Colonic mucosa (tissue), 4 donors: ENCODE results near the gene RING1. TPM values are rescaled to one million over a fixed set of nuclear protein-coding genes. Genes with fewer than 3 reads are reported as not detected.

Source experiments
- DNase-seq: peaks from one replicate; pipeline ENCODE4 v3.0.0-alpha.2; 2020
- H3K27ac ChIP-seq: fragments of 200-600 bp; one replicate; pipeline ENCODE4 v1.8.0; 2021
- H3K27me3 ChIP-seq: fragments of 200-600 bp; one replicate; pipeline ENCODE4 v1.8.0; 2021
- H3K36me3 ChIP-seq: fragments of 200-600 bp; one replicate; pipeline ENCODE4 v1.8.0; 2021
- H3K4me1 ChIP-seq: fragments of 200-600 bp; one replicate; pipeline ENCODE4 v1.8.0; 2021; ENCODE audit warnings: mild to moderate bottlenecking
- H3K4me3 ChIP-seq: fragments of 200-600 bp; one replicate; pipeline ENCODE4 v1.8.0; 2021
- H3K9ac ChIP-seq, 2 donors: one replicate each; pipeline ENCODE4 v1.7.0; 2013; ENCODE audit warnings: control low read depth in 2 of 2, low read depth in 2 of 2, low read length in 2 of 2
- H3K9me3 ChIP-seq: fragments of 200-600 bp; one replicate; pipeline ENCODE4 v1.8.0; 2021
- CTCF ChIP-seq: fragments of 200-600 bp; IDR thresholded peaks from one replicate; pipeline ENCODE4 v1.8.0; 2022; ENCODE audit warnings: antibody characterized with exemption, mild to moderate bottlenecking
- intact Hi-C: fragments of 100-400 bp; cut with DNase I; formaldehyde crosslinking; loops from one replicate; pipeline ENCODE4 v1.14.1; 2022
- microRNA-seq: library from miRNA; unstranded; fragments of <30 nt; microRNA quantifications from one replicate; pipeline ENCODE4, GENCODE V29; 2019
- total RNA-seq, 2 donors: library from RNA; stranded (reverse); fragmentation: NEBNext Ultra II Directional in 1 of 2; extraction: Animal tissue kit (Norgen Biotek cat#: 25700) in 1 of 2; gene quantifications; one replicate each; pipeline ENCODE4 v1.2.1, GENCODE V29; 2021
- donor health status: healthy.
- donor health status: DM: no; HTN: no; CAD: no.
- donor health status: DM: no; HTN: no; CAD: no.

Gene RING1
- total RNA-seq, 2 donors from 2014 or later: 24.8 to 30.9 TPM

- H3K9me3 ChIP-seq: no peaks in the 10 kb centered on the region
- intact Hi-C loops: no loop called here
- no peak overlapping the region for H3K27ac ChIP-seq
- DNase-seq: no peak
- H3K4me1 ChIP-seq: peaks cover 5% of the 10 kb centered on the region
- no peaks in the 10 kb centered on the region for H3K36me3 ChIP-seq
- no peak overlapping the region for H3K4me3 ChIP-seq
- H3K27me3 ChIP-seq: no peaks in the 10 kb centered on the region
- TF ChIP-seq CTCF: no peak
- no peak overlapping the region for H3K9ac ChIP-seq
Measured at GRCh38 chr6:33251395-33252012, 43.2 kb downstream of the RING1 start.

- intact Hi-C loops: no loop called here
- no peak for TF ChIP-seq CTCF
- Histone ChIP-seq H3K4me1 (peaks cover 5% of the 10 kb centered on the region), H3K9me3 (no peaks in the 10 kb centered on the region), H3K27me3 (no peaks in the 10 kb centered on the region), H3K36me3 (no peaks in the 10 kb centered on the region), H3K27ac (no peak overlapping the region), H3K9ac (no peak overlapping the region), H3K4me3 (no peak overlapping the region)
- no peak for DNase-seq
Measured at GRCh38 chr6:33252759-33253158, 44.5 kb downstream of the RING1 start.

- intact Hi-C loops: no loop called here
- Histone ChIP-seq H3K9me3 (no peaks in the 10 kb centered on the region), H3K4me3 (no peak overlapping the region), H3K36me3 (no peaks in the 10 kb centered on the region), H3K9ac (no peak overlapping the region), H3K27ac (no peak overlapping the region), H3K4me1 (peaks cover 5% of the 10 kb centered on the region), H3K27me3 (no peaks in the 10 kb centered on the region)
- DNase-seq: no peak
- TF ChIP-seq CTCF: no peak
Measured at GRCh38 chr6:33254591-33254990, 46.3 kb downstream of the RING1 start.

GRCh38 chr6:33259032-33259431 is 50.7 kb downstream of the RING1 start:
- Histone ChIP-seq H3K4me3 (no peak overlapping the region), H3K27me3 (no peaks in the 10 kb centered on the region), H3K27ac (no peak overlapping the region), H3K4me1 (no peaks in the 10 kb centered on the region), H3K9ac (no peak overlapping the region), H3K9me3 (no peaks in the 10 kb centered on the region), H3K36me3 (peaks cover 8% of the 10 kb centered on the region)
- DNase-seq: no peak
- TF ChIP-seq CTCF: no peak
- intact Hi-C loops: no loop called here

Small RNA genes lying within 50 kb of the gene (microRNA-seq; reads per million reads assigned to microRNA genes)
- gene MIR219A1: 3.3 reads per million

Other genes starting within 250 kb of the RING1 start
- 100 to 1,000 TPM; 149 to 167 TPM for gene BRD2, start 239.9 kb upstream of the RING1 start, total RNA-seq
- 1 to 10 TPM; 1.6 to 4.3 TPM for gene HLA-DOA, start 198.9 kb upstream of the RING1 start, total RNA-seq
- 10 to 100 TPM; 18.7 to 58.7 TPM for gene HLA-DPA1, start 134.9 kb upstream of the RING1 start, total RNA-seq
- gene HLA-DPB1, start 132.5 kb upstream of the RING1 start, total RNA-seq: 10 to 100 TPM; 21.3 to 53.5 TPM
- under 1 TPM; 0.13 to 0.44 TPM for gene COL11A2, start 16.0 kb upstream of the RING1 start, total RNA-seq
- gene RXRB, start 7.8 kb upstream of the RING1 start, total RNA-seq: 10 to 100 TPM; 33.4 to 36.3 TPM
- 100 to 1,000 TPM; 170 to 212 TPM for gene SLC39A7, start 7.6 kb upstream of the RING1 start, total RNA-seq
- 10 to 100 TPM; 13.0 to 23.7 TPM for gene HSD17B8, start 3.8 kb upstream of the RING1 start, total RNA-seq
- gene VPS52, start 63.4 kb downstream of the RING1 start, total RNA-seq: 10 to 100 TPM; 48.4 to 73.2 TPM
- gene RPS18, start 63.6 kb downstream of the RING1 start, total RNA-seq: 1,000 to 10,000 TPM; 1,996 to 2,041 TPM
- gene B3GALT4, start 68.6 kb downstream of the RING1 start, total RNA-seq: 10 to 100 TPM; 22.0 to 26.4 TPM
- 10 to 100 TPM; 25.7 to 51.7 TPM for gene WDR46, start 80.7 kb downstream of the RING1 start, total RNA-seq
- gene PFDN6, start 81.1 kb downstream of the RING1 start, total RNA-seq: 10 to 100 TPM; 36.5 to 77.0 TPM
- 10 to 100 TPM; 29.9 to 34.7 TPM for gene RGL2, start 90.4 kb downstream of the RING1 start, total RNA-seq
- 100 to 1,000 TPM; 204 to 235 TPM for gene TAPBP, start 105.6 kb downstream of the RING1 start, total RNA-seq
- 10 to 100 TPM; 12.4 to 16.9 TPM for gene ZBTB22, start 109.2 kb downstream of the RING1 start, total RNA-seq
- gene DAXX, start 114.5 kb downstream of the RING1 start, total RNA-seq: 10 to 100 TPM; 38.7 to 46.7 TPM
- 10 to 100 TPM; 15.8 to 74.6 TPM for gene KIFC1, start 183.3 kb downstream of the RING1 start, total RNA-seq
- 10 to 100 TPM; 21.9 to 39.5 TPM for gene PHF1, start 202.5 kb downstream of the RING1 start, total RNA-seq
- gene CUTA, start 209.6 kb downstream of the RING1 start, total RNA-seq: 100 to 1,000 TPM; 145 to 172 TPM
- 10 to 100 TPM in 1 of 2 donors, 1 to 10 TPM in 1; 5.3 to 10.4 TPM for gene SYNGAP1, start 211.6 kb downstream of the RING1 start, total RNA-seq
- 1 to 10 TPM; 4.8 to 8.1 TPM for gene ZBTB9, start 246.1 kb downstream of the RING1 start, total RNA-seq